HAP-1 (cell line): Measurements from ENCODE around the gene PRKCE.
A peak's percentile ranks its signal among the peaks of the same experiment; 100 is the strongest.

ENCODE experiments used
- DNase-seq, 2 experiments: peaks; one replicate each; pipeline ENCODE4 v3.0.0-alpha.2; 2016 to 2020; ENCODE audit warnings: low spot score in 2 of 2
- H3K27me3 ChIP-seq: fragments of 250-450 bp; sonication (Bioruptor Pico); 2 replicates; pipeline ENCODE4 v1.5.1; 2020; ENCODE audit warnings: low read depth, mild to moderate bottlenecking, moderate library complexity
- H3K36me3 ChIP-seq: fragments of 250-450 bp; sonication (Bioruptor Pico); replicated peaks from 2 replicates; pipeline ENCODE4 v1.5.1; 2020; ENCODE audit warnings: mild to moderate bottlenecking
- H3K4me1 ChIP-seq: fragments of 250-450 bp; sonication (Bioruptor Pico); 2 replicates; pipeline ENCODE4 v1.5.1; 2020; ENCODE audit warnings: mild to moderate bottlenecking
- H3K4me3 ChIP-seq: fragments of 250-450 bp; sonication (Bioruptor Pico); 2 replicates; pipeline ENCODE4 v1.5.1; 2020; ENCODE audit warnings: mild to moderate bottlenecking, moderate library complexity
- H3K9me3 ChIP-seq: fragments of 250-450 bp; sonication (Bioruptor Pico); 2 replicates; pipeline ENCODE4 v1.5.1; 2020; ENCODE audit warnings: mild to moderate bottlenecking, moderate library complexity
- in situ Hi-C: fragments of 300-500 bp; cut with MboI; formaldehyde crosslinking; loops from 3 replicates; pipeline ENCODE4 v1.14.3; 2020; ENCODE audit warnings: low sequenced_read_pairs, inconsistent platforms, mixed read lengths

Gene PRKCE

GRCh38 chr2:45922577-45922988 lies 271.1 kb downstream of the PRKCE start:
- in situ Hi-C loops, result no loop called here
- Histone ChIP-seq H3K4me3 (no peak overlapping the region), H3K4me1 (no peaks in the 10 kb centered on the region), H3K27me3 (no peaks in the 10 kb centered on the region), H3K9me3 (no peaks in the 10 kb centered on the region), H3K36me3 (no peaks in the 10 kb centered on the region)
- DNase-seq, result no peak

- Histone ChIP-seq H3K9me3 (no peaks in the 10 kb centered on the region), H3K4me3 (no peak overlapping the region), H3K4me1 (no peaks in the 10 kb centered on the region), H3K27me3 (no peaks in the 10 kb centered on the region), H3K36me3 (no peaks in the 10 kb centered on the region)
- no peak for DNase-seq
- in situ Hi-C loops, result no loop called here
Observed at GRCh38 chr2:45923701-45924100, 272.2 kb downstream of the PRKCE start.

GRCh38 chr2:45925026-45925425 lies 273.6 kb downstream of the PRKCE start:
- Histone ChIP-seq H3K4me1 (no peaks in the 10 kb centered on the region), H3K27me3 (no peaks in the 10 kb centered on the region), H3K36me3 (no peaks in the 10 kb centered on the region), H3K4me3 (no peak overlapping the region), H3K9me3 (no peaks in the 10 kb centered on the region)
- in situ Hi-C loops, result no loop called here
- no peak for DNase-seq

GRCh38 chr2:45925636-45926366 lies 274.3 kb downstream of the PRKCE start:
- in situ Hi-C loops, result no loop called here
- H3K27me3 ChIP-seq, result no peaks in the 10 kb centered on the region
- DNase-seq, result no peak
- H3K9me3 ChIP-seq, result no peaks in the 10 kb centered on the region
- no peaks in the 10 kb centered on the region for H3K36me3 ChIP-seq
- no peaks in the 10 kb centered on the region for H3K4me1 ChIP-seq
- no peak overlapping the region for H3K4me3 ChIP-seq

- no peaks in the 10 kb centered on the region for H3K36me3 ChIP-seq
- no peak overlapping the region for H3K4me3 ChIP-seq
- no peaks in the 10 kb centered on the region for H3K27me3 ChIP-seq
- in situ Hi-C loops, result no loop called here
- no peaks in the 10 kb centered on the region; the same call in 1 of the 2 replicates for H3K9me3 ChIP-seq
- no peaks in the 10 kb centered on the region for H3K4me1 ChIP-seq
- no peak for DNase-seq
Observed at GRCh38 chr2:45928946-45929345, 277.5 kb downstream of the PRKCE start.

- no peak overlapping the region for H3K4me3 ChIP-seq
- no peak for DNase-seq
- in situ Hi-C loops, result no loop called here
- H3K36me3 ChIP-seq, result no peaks in the 10 kb centered on the region
- H3K9me3 ChIP-seq, result no peaks in the 10 kb centered on the region; the same call in 1 of the 2 replicates
- H3K27me3 ChIP-seq, result no peaks in the 10 kb centered on the region
- H3K4me1 ChIP-seq, result no peaks in the 10 kb centered on the region
Observed at GRCh38 chr2:45929674-45930395, 278.4 kb downstream of the PRKCE start.

- H3K27me3 ChIP-seq, result no peaks in the 10 kb centered on the region
- no peak for DNase-seq
- in situ Hi-C loops, result no loop called here
- no peaks in the 10 kb centered on the region; the same call in 1 of the 2 replicates for H3K9me3 ChIP-seq
- no peak overlapping the region for H3K4me3 ChIP-seq
- H3K4me1 ChIP-seq, result no peaks in the 10 kb centered on the region
- H3K36me3 ChIP-seq, result no peaks in the 10 kb centered on the region
Observed at GRCh38 chr2:45930396-45930792, 278.9 kb downstream of the PRKCE start.

GRCh38 chr2:45932278-45932975 lies 281.0 kb downstream of the PRKCE start:
- Histone ChIP-seq H3K4me3 (no peak overlapping the region), H3K27me3 (no peaks in the 10 kb centered on the region), H3K9me3 (no peaks in the 10 kb centered on the region; the same call in 1 of the 2 replicates), H3K36me3 (no peaks in the 10 kb centered on the region), H3K4me1 (no peaks in the 10 kb centered on the region)
- no peak for DNase-seq
- in situ Hi-C loops, result no loop called here

- Histone ChIP-seq H3K4me1 (no peaks in the 10 kb centered on the region), H3K27me3 (no peaks in the 10 kb centered on the region), H3K4me3 (no peak overlapping the region), H3K36me3 (no peaks in the 10 kb centered on the region), H3K9me3 (no peaks in the 10 kb centered on the region; the same call in 1 of the 2 replicates)
- DNase-seq, result peak; percentile 73 to 83
- in situ Hi-C loops, result loop anchor here (5.0 kb wide), 2 partner anchors 159 to 289 kb away; no protein-coding TSS in a partner anchor
Observed at GRCh38 chr2:45935791-45936622, 284.5 kb downstream of the PRKCE start.

- in situ Hi-C loops, result loop anchor here (5.0 kb wide), 2 partner anchors 159 to 289 kb away; no protein-coding TSS in a partner anchor
- Histone ChIP-seq H3K4me1 (no peaks in the 10 kb centered on the region), H3K27me3 (no peaks in the 10 kb centered on the region), H3K4me3 (no peak overlapping the region), H3K9me3 (no peaks in the 10 kb centered on the region), H3K36me3 (no peaks in the 10 kb centered on the region)
- no peak for DNase-seq
Observed at GRCh38 chr2:45936623-45936979, 285.1 kb downstream of the PRKCE start.

- Histone ChIP-seq H3K36me3 (no peaks in the 10 kb centered on the region), H3K4me3 (no peak overlapping the region), H3K27me3 (no peaks in the 10 kb centered on the region), H3K4me1 (peaks cover 11% of the 10 kb centered on the region; the same call in 1 of the 2 replicates), H3K9me3 (no peaks in the 10 kb centered on the region)
- in situ Hi-C loops, result loop anchor here (5.0 kb wide), 2 partner anchors 161 to 291 kb away; no protein-coding TSS in a partner anchor
- DNase-seq, result no peak
Observed at GRCh38 chr2:45937990-45938389, 286.5 kb downstream of the PRKCE start.

- Histone ChIP-seq H3K27me3 (no peaks in the 10 kb centered on the region), H3K9me3 (no peaks in the 10 kb centered on the region), H3K4me3 (no peak overlapping the region), H3K4me1 (peaks cover 11% of the 10 kb centered on the region; the same call in 1 of the 2 replicates), H3K36me3 (no peaks in the 10 kb centered on the region)
- DNase-seq, result peak in 1 of 2 experiments; percentile 24
- in situ Hi-C loops, result loop anchor here (5.0 kb wide), 2 partner anchors 162 to 292 kb away; no protein-coding TSS in a partner anchor
Observed at GRCh38 chr2:45938649-45939511, 287.4 kb downstream of the PRKCE start.
